ENCODE measurements around the gene SPATA21. TPM values are rescaled to one million over a fixed set of nuclear protein-coding genes. Genes with fewer than 3 reads are reported as not detected.

The SPATA21 gene
- total RNA-seq, 2 experiments from 2014 or later = not detected

GRCh38 chr1:16433030-16433429 is 4.2 kb downstream of the SPATA21 start:
- H3K27ac Mint-ChIP-seq = no peak overlapping the region
- peaks cover 2% of the 10 kb centered on the region for H3K27me3 Mint-ChIP-seq
- TF ChIP-seq CTCF (IDR thresholded peaks at IDR 0.05) = no peak
- intact Hi-C loops (cut with micrococcal nuclease) = no loop called here
- ChIA-PET POLR2A (interaction anchor here (0.9 to 1.1 kb wide), 4 partner anchors 12 to 64 kb away, joined by 3 to 4 read pairs (median 3); no protein-coding TSS in a partner anchor), CTCF (interaction anchor here (0.9 to 1.4 kb wide), 2 partner anchors 8 to 12 kb away, joined by 3 to 4 read pairs; no protein-coding TSS in a partner anchor)
- H3K36me3 Mint-ChIP-seq (ENCODE audit: low read depth) = no peaks in the 10 kb centered on the region
- H3K4me3 Mint-ChIP-seq = no peak overlapping the region
- DNase-seq = no peak
- no peak for ATAC-seq
- H3K4me1 Mint-ChIP-seq (ENCODE audit: low read depth) = peaks cover 2% of the 10 kb centered on the region
- H3K9me3 Mint-ChIP-seq = no peaks in the 10 kb centered on the region

GRCh38 chr1:16430606-16431005 is 6.6 kb downstream of the SPATA21 start:
- no peak overlapping the region for H3K27ac Mint-ChIP-seq
- intact Hi-C loops (cut with micrococcal nuclease) = no loop called here
- DNase-seq (no peak), ATAC-seq (no peak)
- POLR2A ChIA-PET = interaction anchor here (1.5 kb wide), 1 partner anchor 10 kb away, joined by 4 read pairs; the partner anchor contains the start of gene NECAP2
- H3K4me3 Mint-ChIP-seq = no peak overlapping the region
- H3K36me3 Mint-ChIP-seq (ENCODE audit: low read depth) = no peaks in the 10 kb centered on the region
- no peak for TF ChIP-seq CTCF (IDR thresholded peaks at IDR 0.05)
- no peaks in the 10 kb centered on the region for H3K4me1 Mint-ChIP-seq (ENCODE audit: low read depth)
- H3K27me3 Mint-ChIP-seq = peaks cover 2% of the 10 kb centered on the region
- H3K9me3 Mint-ChIP-seq = no peaks in the 10 kb centered on the region
- CTCF ChIA-PET = interaction anchor here (1.4 kb wide), 1 partner anchor 10 kb away, joined by 9 read pairs; the partner anchor contains the start of gene NECAP2

- Mint-ChIP-seq H3K27me3 (no peaks in the 10 kb centered on the region), H3K4me1 (ENCODE audit: low read depth) (peaks cover 15% of the 10 kb centered on the region), H3K27ac (no peak overlapping the region), H3K9me3 (no peaks in the 10 kb centered on the region), H3K36me3 (ENCODE audit: low read depth) (no peaks in the 10 kb centered on the region), H3K4me3 (no peak overlapping the region)
- ATAC-seq (no peak), DNase-seq (no peak)
- CTCF ChIA-PET = interaction anchor here (1.1 to 2.4 kb wide), 4 partner anchors 8 to 73 kb away, joined by 3 to 12 read pairs (median 4); partner anchors contain the start of genes FBXO42 and NECAP2
- intact Hi-C loops (cut with micrococcal nuclease) = no loop called here
- POLR2A ChIA-PET = interaction anchor here (1.2 kb wide), 1 partner anchor 15 kb away, joined by 4 read pairs; the partner anchor contains the start of gene NECAP2
- no peak for TF ChIP-seq CTCF (IDR thresholded peaks at IDR 0.05)
These were observed 11.8 kb downstream of the SPATA21 start for GRCh38 chr1:16425125-16426025.

GRCh38 chr1:16422041-16422440 is 15.2 kb downstream of the SPATA21 start:
- ChIA-PET POLR2A (interaction anchor here (0.6 to 2.9 kb wide), 4 partner anchors 19 to 316 kb away, joined by 3 to 8 read pairs (median 3); partner anchors contain the start of genes FBXO42, NECAP2 and RNU1-1), CTCF (interaction anchor here (1.8 kb wide), 1 partner anchor 18 kb away, joined by 6 read pairs; the partner anchor contains the start of gene NECAP2)
- Mint-ChIP-seq H3K4me1 (ENCODE audit: low read depth) (peaks cover 33% of the 10 kb centered on the region), H3K4me3 (no peak overlapping the region), H3K9me3 (peaks cover 3% of the 10 kb centered on the region), H3K27me3 (no peaks in the 10 kb centered on the region), H3K36me3 (ENCODE audit: low read depth) (no peaks in the 10 kb centered on the region), H3K27ac (no peak overlapping the region)
- ATAC-seq (no peak), DNase-seq (no peak)
- intact Hi-C loops (cut with micrococcal nuclease) = no loop called here
- TF ChIP-seq CTCF (IDR thresholded peaks at IDR 0.05) = no peak
